VCaP (cell line): ENCODE data around the gene ARHGAP27.

Experiments
- H3K27ac ChIP-seq: fragments of 450-650 bp; 2 replicates; pipeline ENCODE4 v1.5.1; 2017
- CTCF ChIP-seq: fragments of 450-650 bp; conservative IDR thresholded peaks from 2 replicates; pipeline ENCODE4 v1.5.1; 2017; ENCODE audit warnings: mild to moderate bottlenecking, moderate library complexity

Gene ARHGAP27

GRCh38 chr17:45440161-45440778 lies 7.6 kb upstream of the ARHGAP27 start:
- H3K27ac ChIP-seq, result peak overlapping the region; percentile 26
- TF ChIP-seq CTCF, result no peak

- no peak overlapping the region for H3K27ac ChIP-seq
- no peak for TF ChIP-seq CTCF
These were observed 6.4 kb upstream of the ARHGAP27 start for GRCh38 chr17:45438931-45439610.

- TF ChIP-seq CTCF, result no peak
- H3K27ac ChIP-seq, result no peak overlapping the region
These were observed 5.0 kb upstream of the ARHGAP27 start for GRCh38 chr17:45437465-45438283.

- H3K27ac ChIP-seq, result no peak overlapping the region
These were observed 4.2 kb upstream of the ARHGAP27 start for GRCh38 chr17:45436625-45437464.

GRCh38 chr17:45436161-45436560 lies 3.5 kb upstream of the ARHGAP27 start:
- TF ChIP-seq CTCF, result no peak
- no peak overlapping the region for H3K27ac ChIP-seq

More at GRCh38 chr17:45436625-45437464, 4.2 kb upstream of the ARHGAP27 start:
- no peak for TF ChIP-seq CTCF

GRCh38 chr17:45435481-45435880 lies 2.8 kb upstream of the ARHGAP27 start:
- H3K27ac ChIP-seq, result no peak overlapping the region
- TF ChIP-seq CTCF, result no peak

GRCh38 chr17:45433159-45433535 lies 477 bp upstream of the ARHGAP27 start:
- no peak for TF ChIP-seq CTCF
- peak overlapping the region; percentile 80 for H3K27ac ChIP-seq
